GM12892 (cell line): ENCODE measurements around the gene ZNF554.
"Not testable (repeated sequence)": the region's sequence is repeated elsewhere in the genome, so short reads cannot be mapped to it uniquely, and the experiment has no call there.

ENCODE experiments used
- DNase-seq: peaks from one replicate; pipeline ENCODE4 v3.0.0; 2011; ENCODE audit not compliant: insufficient read length
- FAIRE-seq: peaks from 2 replicates; lab custom pipeline; 2011; peaks lifted over from hg19 to GRCh38; lab: Jason Lieb, UNC
- POLR2A ChIP-seq: IDR thresholded peaks from 2 replicates; pipeline ENCODE4 v1.6.1; 2011; ENCODE audit warnings: low read depth, low read length, control low read depth
- POLR2AphosphoS5 ChIP-seq: IDR thresholded peaks from 2 replicates; pipeline ENCODE4 v1.6.1; 2011; ENCODE audit warnings: low read depth, low read length, control low read depth
- TAF1 ChIP-seq: IDR thresholded peaks from 2 replicates; pipeline ENCODE4 v1.6.1; 2011; ENCODE audit warnings: low read depth, mild to moderate bottlenecking, control low read depth, low read length, borderline replicate concordance

The ZNF554 gene

GRCh38 chr19:2811735-2812413 is 7.8 kb upstream of the ZNF554 start:
- FAIRE-seq (no peak), DNase-seq (no peak)
- no peak for TF ChIP-seq POLR2A
- no peak for TF ChIP-seq TAF1
- no peak for TF ChIP-seq POLR2AphosphoS5

GRCh38 chr19:2812414-2813234 is 7.0 kb upstream of the ZNF554 start:
- FAIRE-seq (no peak), DNase-seq (peak; percentile 23)
- TF ChIP-seq TAF1 (no peak), POLR2A (no peak), POLR2AphosphoS5 (no peak)

- no peak for FAIRE-seq
- no peak for DNase-seq
- TF ChIP-seq POLR2AphosphoS5 (no peak), POLR2A (no peak), TAF1 (no peak)
Measured at GRCh38 chr19:2813235-2814160, 6.2 kb upstream of the ZNF554 start.

GRCh38 chr19:2814426-2814825 is 5.2 kb upstream of the ZNF554 start:
- DNase-seq (no peak), FAIRE-seq (no peak)

GRCh38 chr19:2815191-2815614 is 4.5 kb upstream of the ZNF554 start:
- FAIRE-seq (no peak), DNase-seq (no peak)
- TF ChIP-seq TAF1 (no peak), POLR2AphosphoS5 (no peak; the same call in 1 of the 2 replicates), POLR2A (no peak)

More at GRCh38 chr19:2814426-2814825, 5.2 kb upstream of the ZNF554 start:
- no peak for TF ChIP-seq TAF1
- TF ChIP-seq POLR2AphosphoS5, result no peak
- no peak for TF ChIP-seq POLR2A

GRCh38 chr19:2815923-2816322 is 3.7 kb upstream of the ZNF554 start:
- no peak for DNase-seq
- no peak for TF ChIP-seq POLR2A
- TF ChIP-seq TAF1, result no peak
- no peak for TF ChIP-seq POLR2AphosphoS5
- no peak for FAIRE-seq

GRCh38 chr19:2816641-2817040 is 3.0 kb upstream of the ZNF554 start:
- no peak for DNase-seq
- FAIRE-seq, result no peak
- TF ChIP-seq TAF1 (no peak), POLR2AphosphoS5 (no peak), POLR2A (no peak)

GRCh38 chr19:2817237-2817829 is 2.3 kb upstream of the ZNF554 start:
- not testable (repeated sequence) for FAIRE-seq, DNase-seq

GRCh38 chr19:2820112-2820702 is 539 bp downstream of the ZNF554 start:
- peak; percentile 27 for FAIRE-seq
- TF ChIP-seq POLR2A, result no peak
- no peak for TF ChIP-seq TAF1
- no peak for TF ChIP-seq POLR2AphosphoS5
- peak; percentile 30 for DNase-seq

GRCh38 chr19:2822846-2823245 is 3.2 kb downstream of the ZNF554 start:
- FAIRE-seq, result no peak
- TF ChIP-seq POLR2A (no peak), POLR2AphosphoS5 (no peak), TAF1 (no peak)
- DNase-seq, result no peak

- FAIRE-seq (no peak), DNase-seq (no peak)
- no peak for TF ChIP-seq TAF1
- no peak for TF ChIP-seq POLR2A
- TF ChIP-seq POLR2AphosphoS5, result no peak
Measured at GRCh38 chr19:2823646-2824045, 4.0 kb downstream of the ZNF554 start.
